Calu3 (cell line): ENCODE data around the gene CLCA1. TPM values are rescaled to one million over a fixed set of nuclear protein-coding genes. Genes with fewer than 3 reads are reported as not detected.

Experiments used
- BruUV-seq: library from RNA; stranded (reverse); fragments of 400-500 nt; replicated peaks from 2 replicates; lab custom pipeline; 2021; lab: Mats Ljungman, UMichigan
- CTCF ChIA-PET: fragments of 300-600 bp; sonication (Branson Sonifier 250); formaldehyde crosslinking; loops from one replicate; lab custom pipeline; 2022; ENCODE audit warnings: antibody characterized with exemption; lab: Charles Lee
- DNase-seq: peaks from one replicate; pipeline ENCODE4 v3.0.0; 2022
- H3K27ac Mint-ChIP-seq: one replicate; pipeline ENCODE4 v1.8.0; 2022; ENCODE audit warnings: mixed read lengths; ENCODE audit not compliant: unreplicated experiment
- H3K27me3 Mint-ChIP-seq: one replicate; pipeline ENCODE4 v1.8.0; 2022; ENCODE audit warnings: mixed read lengths; ENCODE audit not compliant: unreplicated experiment
- H3K36me3 Mint-ChIP-seq: one replicate; pipeline ENCODE4 v1.8.0; 2022; ENCODE audit warnings: mild to moderate bottlenecking, moderate library complexity, mixed read lengths; ENCODE audit not compliant: insufficient read depth, unreplicated experiment
- H3K4me1 Mint-ChIP-seq: one replicate; pipeline ENCODE4 v1.8.0; 2022; ENCODE audit warnings: mild to moderate bottlenecking, low read depth, mixed read lengths; ENCODE audit not compliant: unreplicated experiment
- H3K4me3 Mint-ChIP-seq: one replicate; pipeline ENCODE4 v1.8.0; 2022; ENCODE audit warnings: mild to moderate bottlenecking, low read depth, moderate library complexity, mixed read lengths; ENCODE audit not compliant: unreplicated experiment
- H3K9me3 Mint-ChIP-seq: one replicate; pipeline ENCODE4 v1.8.0; 2022; ENCODE audit warnings: low read depth, mixed read lengths; ENCODE audit not compliant: unreplicated experiment
- intact Hi-C: fragments of 100-400 bp; cut with micrococcal nuclease; formaldehyde crosslinking; loops from one replicate; pipeline ENCODE4 v1.10.0; 2022; ENCODE audit not compliant: unreplicated experiment
- total RNA-seq: library from RNA; stranded (reverse); gene quantifications from 2 replicates; pipeline ENCODE4 v1.2.3, GENCODE V29; 2022
- TF ChIP-seq, protein P1 (sequence below): fragments of 200-600 bp; IDR thresholded peaks from one replicate; pipeline ENCODE4 v1.8.0; 2022; ENCODE audit warnings: antibody characterized with exemption; ENCODE audit not compliant: unreplicated experiment

CLCA1 gene
- total RNA-seq, 1 experiment from 2014 or later, result not detected

DNA sequence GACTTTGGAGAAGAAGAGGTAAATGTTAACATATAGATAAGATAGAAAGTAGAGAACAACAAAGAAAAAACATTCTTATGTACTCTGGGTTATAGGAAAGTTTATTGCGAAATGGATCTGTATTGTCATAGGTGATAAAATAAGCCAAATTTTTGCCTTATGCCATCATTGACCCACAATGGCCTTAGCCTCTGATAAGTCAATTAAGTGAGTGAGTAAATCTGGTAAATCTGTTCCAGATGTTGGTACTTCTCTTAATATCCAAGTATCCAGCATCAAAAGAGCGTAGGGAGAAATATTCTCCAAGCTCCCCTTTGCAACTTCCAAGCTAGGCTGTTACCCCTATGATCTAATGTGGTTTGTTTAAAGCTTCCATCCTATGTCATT lies 39.8 kb downstream of the CLCA1 start:
- Mint-ChIP-seq H3K9me3 (no peaks in the 10 kb centered on the region), H3K27me3 (no peaks in the 10 kb centered on the region), H3K4me1 (peaks cover 13% of the 10 kb centered on the region), H3K36me3 (no peaks in the 10 kb centered on the region), H3K27ac (no peak overlapping the region), H3K4me3 (no peak overlapping the region)
- TF ChIP-seq, protein P1, sequence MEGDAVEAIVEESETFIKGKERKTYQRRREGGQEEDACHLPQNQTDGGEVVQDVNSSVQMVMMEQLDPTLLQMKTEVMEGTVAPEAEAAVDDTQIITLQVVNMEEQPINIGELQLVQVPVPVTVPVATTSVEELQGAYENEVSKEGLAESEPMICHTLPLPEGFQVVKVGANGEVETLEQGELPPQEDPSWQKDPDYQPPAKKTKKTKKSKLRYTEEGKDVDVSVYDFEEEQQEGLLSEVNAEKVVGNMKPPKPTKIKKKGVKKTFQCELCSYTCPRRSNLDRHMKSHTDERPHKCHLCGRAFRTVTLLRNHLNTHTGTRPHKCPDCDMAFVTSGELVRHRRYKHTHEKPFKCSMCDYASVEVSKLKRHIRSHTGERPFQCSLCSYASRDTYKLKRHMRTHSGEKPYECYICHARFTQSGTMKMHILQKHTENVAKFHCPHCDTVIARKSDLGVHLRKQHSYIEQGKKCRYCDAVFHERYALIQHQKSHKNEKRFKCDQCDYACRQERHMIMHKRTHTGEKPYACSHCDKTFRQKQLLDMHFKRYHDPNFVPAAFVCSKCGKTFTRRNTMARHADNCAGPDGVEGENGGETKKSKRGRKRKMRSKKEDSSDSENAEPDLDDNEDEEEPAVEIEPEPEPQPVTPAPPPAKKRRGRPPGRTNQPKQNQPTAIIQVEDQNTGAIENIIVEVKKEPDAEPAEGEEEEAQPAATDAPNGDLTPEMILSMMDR, result no peak
- DNase-seq, result no peak
- BruUV-seq, result no TSS peak
- intact Hi-C loops, result no loop called here
- CTCF ChIA-PET, result no interaction called here

DNA sequence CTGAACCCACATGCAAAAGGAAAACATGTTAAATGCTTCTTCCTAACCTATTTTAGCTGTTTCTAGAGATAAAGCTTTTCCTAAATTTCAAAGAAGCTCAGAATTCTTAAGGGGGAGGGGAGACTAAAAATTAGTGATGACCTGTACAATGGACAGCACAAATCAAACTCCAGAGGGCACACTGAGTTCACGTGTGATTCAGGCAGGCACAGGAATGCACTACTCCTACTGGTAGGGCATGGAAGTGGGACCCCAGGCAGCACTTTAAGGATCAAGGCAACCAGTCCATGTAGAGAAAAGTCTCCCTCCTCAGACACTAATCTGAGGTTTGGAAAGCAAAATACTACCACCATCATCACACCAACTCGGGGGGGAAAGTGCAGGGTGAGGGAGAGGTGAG lies 46.9 kb downstream of the CLCA1 start:
- no TSS peak for BruUV-seq
- CTCF ChIA-PET, result interaction anchor here (0.7 to 1.8 kb wide), 5 partner anchors 12 to 226 kb away, joined by 3 to 11 read pairs (median 4); no protein-coding TSS in a partner anchor
- peak overlapping the region; percentile 81 for H3K27ac Mint-ChIP-seq
- H3K9me3 Mint-ChIP-seq, result no peaks in the 10 kb centered on the region
- peak; percentile 70 for DNase-seq
- H3K36me3 Mint-ChIP-seq, result no peaks in the 10 kb centered on the region
- TF ChIP-seq, protein P1, result peak; percentile 68
- H3K4me3 Mint-ChIP-seq, result no peak overlapping the region
- intact Hi-C loops, result loop anchor here (1.0 to 10.0 kb wide), 3 partner anchors 79 to 169 kb away; no protein-coding TSS in a partner anchor
- H3K27me3 Mint-ChIP-seq, result no peaks in the 10 kb centered on the region
- H3K4me1 Mint-ChIP-seq, result peaks cover 28% of the 10 kb centered on the region

DNA sequence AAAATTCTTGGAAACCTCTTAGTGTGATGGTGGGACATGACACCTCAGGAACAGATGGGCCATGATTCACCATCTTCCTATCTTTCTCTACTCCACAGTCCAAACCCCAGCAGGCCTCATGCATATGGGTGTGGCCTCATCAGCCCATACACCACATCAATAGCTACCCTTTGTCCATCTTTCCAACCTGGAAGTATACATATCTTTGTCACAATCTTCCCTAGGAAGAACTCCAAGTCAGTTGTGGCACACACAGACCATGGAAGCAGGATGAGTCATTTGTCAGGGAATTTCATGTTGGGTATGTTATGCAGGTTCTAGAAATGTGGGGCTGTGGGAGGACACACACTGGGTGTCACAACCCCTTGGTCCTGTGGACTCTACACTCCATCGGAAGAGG lies 47.6 kb downstream of the CLCA1 start:
- DNase-seq, result no peak
- Mint-ChIP-seq H3K27ac (peak overlapping the region; percentile 81), H3K4me1 (peaks cover 28% of the 10 kb centered on the region), H3K9me3 (no peaks in the 10 kb centered on the region), H3K27me3 (no peaks in the 10 kb centered on the region), H3K36me3 (no peaks in the 10 kb centered on the region), H3K4me3 (no peak overlapping the region)
- BruUV-seq, result no TSS peak
- CTCF ChIA-PET, result interaction anchor here (1.2 to 1.8 kb wide), 3 partner anchors 26 to 226 kb away, joined by 4 to 11 read pairs (median 4); no protein-coding TSS in a partner anchor
- TF ChIP-seq, protein P1, result no peak
- intact Hi-C loops, result loop anchor here (10.0 kb wide), 2 partner anchors 78 to 168 kb away; no protein-coding TSS in a partner anchor

DNA sequence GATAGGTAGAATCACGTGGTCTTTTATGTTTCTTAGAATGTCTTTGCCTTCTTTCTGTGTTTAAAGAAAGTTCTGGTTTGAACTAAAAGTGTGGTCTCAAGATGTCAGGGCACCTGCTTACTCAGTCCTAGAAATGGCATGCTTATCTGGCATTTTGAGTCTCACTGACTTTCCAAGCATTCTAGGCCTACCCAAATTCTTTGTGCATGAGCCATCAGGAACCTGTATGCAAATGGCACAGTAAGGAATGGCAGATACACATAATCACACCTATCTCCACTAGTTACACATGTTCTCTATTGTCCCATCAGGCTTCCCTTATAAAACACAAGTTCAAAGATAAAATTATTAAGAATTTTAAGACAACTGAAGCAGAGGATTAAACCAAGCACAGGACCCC lies 48.6 kb downstream of the CLCA1 start:
- no peaks in the 10 kb centered on the region for H3K27me3 Mint-ChIP-seq
- BruUV-seq, result no TSS peak
- H3K4me3 Mint-ChIP-seq, result no peak overlapping the region
- TF ChIP-seq, protein P1, result no peak
- DNase-seq, result peak; percentile 63
- peak overlapping the region; percentile 77 for H3K27ac Mint-ChIP-seq
- intact Hi-C loops, result loop anchor here (1.0 to 10.0 kb wide), 3 partner anchors 77 to 225 kb away; no protein-coding TSS in a partner anchor
- no peaks in the 10 kb centered on the region for H3K9me3 Mint-ChIP-seq
- peaks cover 28% of the 10 kb centered on the region for H3K4me1 Mint-ChIP-seq
- H3K36me3 Mint-ChIP-seq, result no peaks in the 10 kb centered on the region
- CTCF ChIA-PET, result interaction anchor here (1.5 to 1.6 kb wide), 2 partner anchors 55 to 131 kb away, joined by 3 read pairs; no protein-coding TSS in a partner anchor
